Activated effector memory CD4-positive, alpha-beta T cell treated with anti-CD3 and anti-CD28 coated beads, Interleukin-2, amount 50 U/mL, for 16 hours (primary cell): Measurements from ENCODE around the gene SYCP2L.

Source experiments
- DNase-seq: peaks from one replicate; pipeline ENCODE4 v3.0.0-alpha.2; 2020

SYCP2L gene

DNA sequence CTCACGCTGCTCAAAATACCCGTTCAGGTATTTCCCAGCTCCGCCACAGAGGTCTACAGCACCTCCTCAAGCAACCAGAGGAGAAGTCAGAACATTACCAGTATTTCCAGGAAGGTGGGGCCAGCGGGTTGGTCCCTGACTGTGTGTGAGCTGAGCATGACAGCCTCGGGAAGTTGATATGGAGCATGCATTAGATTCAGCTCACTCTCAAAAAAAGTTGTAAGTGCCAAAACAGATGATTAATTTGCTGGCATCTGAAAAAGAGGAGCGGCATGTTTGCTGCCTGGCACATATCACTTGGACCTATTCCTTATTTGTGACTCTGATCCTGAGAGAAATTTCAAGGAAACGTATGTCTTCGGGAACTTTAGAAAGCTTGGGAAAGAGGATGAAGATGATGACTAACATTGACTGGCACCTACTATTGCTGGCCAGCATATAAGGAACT is 125.0 kb downstream of the SYCP2L start:
- no peak for DNase-seq

DNA sequence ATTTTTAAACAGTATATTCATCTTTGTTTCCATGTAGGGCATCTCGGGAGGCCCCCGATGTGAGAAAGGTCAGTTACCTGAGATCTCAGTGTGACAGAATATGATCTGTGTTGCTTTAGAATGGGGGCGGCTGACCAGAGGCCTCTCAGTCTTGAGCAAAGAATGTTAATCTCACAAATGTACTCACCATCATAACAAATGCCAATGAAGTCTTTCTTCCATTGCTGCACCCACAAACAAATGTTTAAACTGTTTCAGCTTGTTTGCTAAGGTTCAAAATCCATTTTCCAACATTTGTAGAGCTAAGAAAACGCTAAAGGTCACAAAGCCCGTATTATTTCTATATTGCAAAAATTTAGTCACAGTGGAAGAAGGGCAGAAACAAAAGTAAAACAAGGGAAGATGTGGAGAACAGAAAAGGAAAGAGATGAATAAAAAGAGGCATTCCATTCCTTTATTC is 125.5 kb downstream of the SYCP2L start:
- no peak for DNase-seq

GRCh38 chr6:11012976-11013720 is 126.3 kb downstream of the SYCP2L start:
- no peak for DNase-seq

DNA sequence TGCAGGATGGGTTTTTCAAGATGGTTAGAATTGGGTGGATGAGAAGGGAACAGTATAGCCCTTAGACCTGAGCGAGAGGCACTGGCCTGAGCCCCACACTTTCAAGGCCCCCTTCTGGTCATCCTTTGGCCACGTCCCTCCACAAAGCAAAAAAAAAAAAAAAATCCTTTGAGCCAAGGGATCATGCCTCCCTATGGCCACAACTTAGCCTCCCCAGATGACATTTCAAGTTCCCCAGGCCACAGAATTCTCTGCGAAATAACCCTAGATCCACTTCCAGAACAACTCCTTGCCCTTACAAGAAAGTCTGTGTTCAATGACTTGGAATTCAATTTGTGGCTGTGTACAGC is 126.8 kb downstream of the SYCP2L start:
- DNase-seq = no peak

GRCh38 chr6:11015102-11015501 is 128.2 kb downstream of the SYCP2L start:
- DNase-seq = no peak

GRCh38 chr6:11016452-11016851 is 129.6 kb downstream of the SYCP2L start:
- DNase-seq = no peak

DNA sequence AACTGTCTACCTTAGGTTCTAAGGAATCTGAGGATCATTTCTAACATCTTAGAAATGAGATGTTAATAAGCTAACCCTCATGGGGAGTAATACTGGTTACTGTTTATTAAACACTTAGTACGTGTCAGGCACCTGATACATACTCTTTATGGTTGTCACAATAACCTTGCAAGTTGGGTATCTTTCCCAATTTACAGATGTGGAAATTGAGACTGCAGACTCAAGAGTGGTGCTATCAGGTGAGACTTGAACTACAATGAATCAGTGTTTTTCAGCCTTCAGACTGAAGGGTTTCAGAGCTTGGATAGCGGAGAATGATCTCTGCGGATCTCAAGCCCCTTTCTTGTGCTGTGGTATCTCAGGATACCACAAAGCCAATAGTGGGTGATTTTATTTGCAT is 130.2 kb downstream of the SYCP2L start:
- no peak for DNase-seq

DNA sequence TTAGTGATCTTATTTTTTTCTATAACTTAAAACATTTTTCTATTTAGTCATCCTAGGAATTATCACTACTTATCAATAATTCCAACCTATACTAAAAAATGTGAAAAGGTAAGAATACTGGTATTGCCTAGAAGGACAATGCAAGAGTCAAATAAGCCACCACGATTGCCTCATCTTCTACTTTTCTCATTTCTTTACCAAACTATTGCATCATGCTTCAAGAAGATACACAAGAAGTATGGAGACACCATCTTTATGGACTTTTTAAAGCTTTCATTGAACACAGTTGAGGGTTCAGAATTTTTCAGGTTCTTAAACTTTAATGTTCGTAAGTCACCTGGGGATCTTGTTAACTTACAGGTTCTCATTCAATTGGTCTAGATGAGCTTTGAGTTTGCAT is 131.4 kb downstream of the SYCP2L start:
- DNase-seq = no peak

DNA sequence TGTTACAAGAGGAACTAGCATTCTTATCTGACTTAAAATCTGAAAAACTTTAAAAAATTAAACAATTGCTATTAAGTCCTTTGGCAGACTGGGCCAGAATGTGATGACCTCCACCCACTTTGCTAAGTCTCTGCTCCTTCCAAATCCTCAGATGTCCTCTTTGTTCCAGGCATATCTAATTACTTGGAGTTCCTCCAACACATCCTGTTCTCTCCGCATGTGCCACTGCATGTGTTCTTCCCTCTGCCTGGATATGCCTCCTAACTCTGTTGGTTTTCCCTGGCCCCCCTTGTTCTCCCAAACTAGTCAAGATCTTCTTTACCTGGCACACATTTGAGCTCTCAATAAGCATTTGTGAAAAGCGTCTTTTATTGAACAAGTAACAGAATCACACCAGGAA is 134.2 kb downstream of the SYCP2L start:
- DNase-seq = no peak

DNA sequence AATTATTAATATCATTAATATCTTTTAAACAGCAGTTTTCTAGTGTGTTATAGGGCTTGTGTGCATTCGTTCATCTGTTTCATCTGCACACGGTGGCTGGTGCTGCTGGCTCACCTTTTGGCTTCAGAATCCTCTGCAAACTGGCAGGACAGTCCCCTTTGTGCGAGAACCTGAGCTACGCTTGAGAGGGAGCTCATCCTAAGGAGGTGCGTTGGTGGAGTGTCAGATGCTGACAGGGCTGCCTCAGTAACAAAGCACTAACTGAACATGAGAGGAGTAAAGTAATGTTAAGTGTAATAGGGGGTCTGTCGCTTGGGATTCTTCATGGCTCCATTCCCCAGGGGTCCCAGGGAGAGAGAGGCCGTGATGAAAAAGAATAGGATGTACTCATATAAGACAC is 134.9 kb downstream of the SYCP2L start:
- no peak for DNase-seq

- DNase-seq = no peak
These were observed 136.2 kb downstream of the SYCP2L start for GRCh38 chr6:11023032-11023431.
